HG02840 (cell line): Measurements from ENCODE around the gene RADIL.
"Not testable (repeated sequence)": the region's sequence is repeated elsewhere in the genome, so short reads cannot be mapped to it uniquely, and the experiment has no call there.

ENCODE experiments used
- ATAC-seq: cut with Tn5 transposase; IDR thresholded peaks from one replicate; pipeline ENCODE4 v1.9.1; 2021; ENCODE audit warnings: mild to moderate bottlenecking, moderate library complexity, moderate number of reproducible peaks; ENCODE audit not compliant: unreplicated experiment, low FRiP score

Gene RADIL

DNA sequence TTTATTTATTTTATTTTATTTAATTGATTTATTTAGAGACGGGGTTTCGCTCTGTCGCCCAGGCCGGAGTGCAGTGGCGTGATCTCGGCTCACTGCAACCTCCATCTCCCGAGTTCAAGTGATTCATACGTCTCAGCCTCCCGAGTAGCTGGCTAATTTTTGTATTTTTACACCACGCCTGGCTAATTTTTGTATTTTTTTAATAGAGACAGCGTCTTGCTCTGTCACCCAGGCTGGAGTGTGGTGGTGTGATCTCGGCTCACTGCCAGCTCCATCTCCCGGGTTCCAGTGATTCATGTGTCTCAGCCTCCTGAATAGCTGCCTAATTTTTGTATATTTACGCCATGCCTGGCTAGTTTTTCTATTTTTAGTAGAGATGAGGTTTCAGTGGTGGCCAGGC, 73.8 kb downstream of the RADIL start:
- no peak for ATAC-seq

DNA sequence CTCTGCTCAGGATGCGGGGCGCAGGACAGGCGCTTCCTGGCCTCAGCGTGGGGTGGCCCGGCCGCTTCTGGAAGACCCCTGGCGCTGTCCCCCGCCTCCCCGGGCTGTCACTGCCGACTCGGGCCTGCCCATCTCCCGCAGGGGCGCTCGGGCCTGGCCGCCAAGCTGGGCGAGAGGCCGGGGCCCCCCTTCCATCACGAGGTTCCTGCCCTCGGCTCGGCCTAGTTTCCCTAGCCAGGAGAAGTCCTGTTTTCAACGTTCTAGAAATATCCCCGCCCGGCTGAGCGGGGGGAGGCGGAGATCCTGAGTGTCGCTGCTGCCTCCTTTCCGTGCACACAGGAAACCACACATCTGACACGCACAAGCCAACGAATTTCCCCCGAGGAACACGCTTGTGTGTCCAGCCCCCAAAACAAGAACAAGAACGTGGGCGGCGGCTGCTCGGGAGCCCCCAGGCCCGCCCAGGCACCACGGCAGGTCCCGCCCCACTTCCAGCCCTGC, 74.4 kb downstream of the RADIL start:
- no peak for ATAC-seq

DNA sequence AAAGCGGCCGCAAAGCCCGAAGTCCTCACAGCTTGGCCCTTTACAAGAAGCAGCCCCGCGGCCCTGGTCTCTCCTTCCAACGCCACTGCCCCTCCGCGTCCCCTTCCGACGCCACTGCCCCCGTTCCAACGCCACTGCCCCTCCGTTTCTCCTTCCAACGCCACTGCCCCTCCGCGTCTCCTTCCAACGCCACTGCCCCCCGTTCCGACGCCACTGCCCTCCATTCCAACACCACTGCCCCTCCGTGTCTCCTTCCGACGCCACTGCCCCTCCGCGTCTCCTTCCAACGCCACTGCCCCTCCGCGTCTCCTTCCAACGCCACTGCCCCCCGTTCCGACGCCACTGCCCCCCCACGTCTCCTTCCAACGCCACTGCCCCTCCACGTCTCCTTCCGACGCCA, 75.0 kb downstream of the RADIL start:
- no peak for ATAC-seq

DNA sequence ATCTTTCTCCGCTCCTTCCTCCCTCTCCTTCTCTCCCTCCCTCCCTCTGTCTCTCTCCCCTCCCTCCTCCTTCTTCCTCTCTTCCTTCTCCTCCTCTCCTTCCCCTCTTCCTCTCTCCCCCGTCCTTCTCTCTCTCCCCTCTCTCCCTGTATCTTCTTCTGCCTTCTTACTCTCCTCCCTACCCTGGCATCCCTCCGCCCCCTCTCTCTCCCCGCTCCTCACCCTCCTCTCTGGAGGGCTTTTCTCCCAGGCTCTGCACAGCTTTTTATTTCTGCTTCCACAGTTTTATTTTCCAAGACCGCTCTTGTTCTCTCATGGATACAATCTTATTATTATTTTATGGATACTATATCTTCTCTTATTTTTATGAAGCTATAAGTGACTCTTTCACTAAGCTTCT, 75.5 kb downstream of the RADIL start:
- ATAC-seq, result no peak

DNA sequence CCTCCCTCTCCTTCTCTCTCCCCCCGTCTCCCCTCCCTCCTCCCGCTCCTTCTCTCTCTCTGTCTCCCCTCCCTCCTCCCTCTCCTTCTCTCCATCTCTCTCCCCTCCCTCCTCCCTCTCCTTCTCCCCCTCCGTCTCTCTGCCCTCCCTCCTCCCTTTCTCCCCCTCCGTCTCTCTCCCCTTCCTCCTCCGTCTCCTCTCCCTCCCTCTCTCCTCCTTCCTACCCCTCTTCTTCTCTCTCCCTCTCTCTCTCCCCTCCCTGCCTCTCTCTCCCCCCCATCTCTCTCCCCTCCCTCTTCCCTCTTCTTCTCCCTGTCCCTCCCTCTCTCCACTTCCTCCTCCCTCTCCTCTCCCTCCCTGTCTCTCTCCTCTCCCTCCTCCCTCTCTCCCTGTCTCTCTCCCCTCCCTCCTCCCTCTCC, 75.9 kb downstream of the RADIL start:
- ATAC-seq, result no peak

DNA sequence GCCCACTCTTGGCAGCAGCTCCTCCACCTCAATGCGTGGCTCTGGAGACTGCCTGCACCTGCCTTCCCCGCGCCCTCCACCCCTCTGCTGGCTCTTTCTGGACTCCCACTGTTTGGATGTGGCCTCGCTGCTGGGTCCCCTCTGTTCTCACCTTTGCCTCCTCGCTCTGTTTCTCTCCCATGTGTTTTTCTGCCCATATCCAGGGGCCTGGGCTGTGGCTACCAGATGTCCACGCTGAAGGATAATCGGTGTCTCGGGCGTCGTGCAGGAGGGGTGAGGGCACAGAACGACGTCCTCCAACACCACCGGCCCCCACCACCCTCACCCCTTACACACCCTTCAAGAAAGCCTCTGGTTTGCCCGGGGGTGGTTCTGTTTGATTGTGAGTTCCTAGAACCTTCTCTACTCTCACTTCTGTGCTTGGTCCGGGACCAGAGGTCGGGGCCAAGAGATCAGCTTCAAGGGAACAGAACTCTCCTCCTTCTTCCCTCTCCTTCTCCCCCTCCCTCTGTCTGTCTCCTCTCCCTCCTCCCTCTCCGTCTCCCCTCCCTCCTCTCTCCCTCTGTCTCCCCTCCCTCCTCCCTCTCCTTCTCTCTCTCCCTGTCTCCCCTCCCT, 76.4 kb downstream of the RADIL start:
- ATAC-seq, result no peak

DNA sequence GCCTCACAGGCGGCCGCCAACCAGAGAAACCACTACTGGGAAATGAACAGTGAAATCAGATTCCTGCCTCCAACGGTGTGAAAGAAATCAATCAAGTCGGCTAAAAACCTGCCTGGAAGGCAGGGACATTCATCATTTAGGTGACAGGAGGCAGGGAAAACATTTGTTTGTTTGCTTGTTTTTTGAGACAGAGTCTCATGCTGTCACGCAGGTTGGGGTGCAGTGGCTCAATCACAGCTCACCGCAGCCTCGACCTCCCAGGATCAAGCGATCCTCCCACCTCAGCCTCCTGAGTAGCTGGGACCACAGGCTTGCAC, 77.6 kb downstream of the RADIL start:
- ATAC-seq, result no peak

DNA sequence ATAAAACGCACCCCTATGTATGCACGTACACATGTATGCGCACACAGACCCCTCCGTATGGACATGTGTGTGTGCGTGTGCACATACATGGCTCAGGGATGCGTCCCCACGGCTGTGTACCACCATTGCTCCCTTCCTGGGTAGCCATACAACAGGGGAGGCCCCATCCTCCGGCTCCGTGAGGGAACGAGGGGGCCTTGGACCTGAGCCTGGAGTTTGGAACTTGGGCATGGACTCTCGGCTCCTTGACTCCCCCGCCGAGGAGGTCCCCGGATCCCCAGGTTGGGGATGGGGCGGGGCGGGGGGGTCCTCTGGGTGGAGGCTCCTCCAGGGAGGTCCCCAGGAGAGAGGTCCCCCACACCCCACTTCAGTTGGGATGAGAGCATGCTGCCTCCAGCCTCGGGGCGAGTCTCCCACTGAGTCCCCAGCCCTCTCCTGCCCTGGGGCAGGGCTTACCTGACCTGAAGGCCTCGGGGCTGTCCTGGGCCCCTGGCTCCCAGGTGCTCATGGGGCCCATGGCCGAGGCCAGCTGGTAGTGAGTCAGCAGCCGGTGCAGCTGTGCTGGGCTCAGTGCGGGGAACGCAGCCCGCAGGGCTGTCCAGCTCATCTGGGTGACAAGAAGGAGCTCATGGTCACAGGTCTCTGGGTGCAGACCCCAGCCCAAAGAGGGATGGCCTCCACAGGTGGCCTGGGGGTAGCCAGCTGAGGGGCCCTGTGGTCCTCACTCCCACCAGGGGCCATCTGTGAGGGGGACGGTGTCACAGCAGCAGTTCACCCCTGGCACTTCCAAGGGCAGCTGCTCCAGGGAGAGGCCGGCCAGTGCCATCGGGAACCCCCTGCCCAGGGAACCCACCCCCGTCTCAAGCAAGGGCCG, 78.2 kb downstream of the RADIL start:
- no peak for ATAC-seq

DNA sequence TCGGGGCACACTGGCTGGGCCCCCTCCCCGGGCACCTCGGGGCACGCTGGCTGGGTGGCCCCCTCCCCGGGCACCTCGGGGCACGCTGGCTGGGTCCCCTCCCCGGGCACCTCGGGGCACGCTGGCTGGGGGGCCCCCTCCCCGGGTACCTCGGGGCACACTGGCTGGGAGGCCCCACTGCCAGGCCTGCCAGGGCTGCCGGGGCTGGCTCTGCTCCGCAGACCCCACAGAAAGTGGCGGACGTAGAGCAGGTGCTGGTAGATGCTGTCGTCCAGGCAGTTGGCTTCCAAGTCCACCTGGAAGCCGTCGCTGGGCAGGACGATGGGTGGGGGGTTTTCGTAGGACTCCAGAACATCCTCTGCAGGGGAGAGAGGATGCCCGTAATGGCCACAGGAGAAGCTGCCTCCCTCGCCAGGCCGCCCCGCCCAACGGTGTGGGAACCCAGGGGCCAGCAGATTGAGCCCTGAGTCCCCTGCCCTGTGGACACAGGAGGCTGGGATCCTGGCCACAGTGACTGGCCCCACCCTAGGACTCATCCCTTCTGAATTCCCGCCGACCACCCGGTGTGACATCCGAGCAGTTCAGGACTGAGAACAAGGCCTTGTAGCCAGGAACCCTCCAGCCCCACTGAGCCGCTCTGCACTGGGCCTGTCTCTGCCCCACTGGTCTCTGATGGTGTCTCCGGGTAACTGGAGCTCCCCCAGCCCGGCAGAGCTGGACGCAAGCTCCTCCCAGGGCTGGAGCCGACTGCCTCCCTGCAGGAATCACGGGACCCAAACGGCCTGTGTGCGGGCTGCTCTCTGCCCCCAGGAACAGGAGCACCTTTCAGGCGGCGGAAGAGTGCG, 79.9 kb downstream of the RADIL start:
- no peak for ATAC-seq

DNA sequence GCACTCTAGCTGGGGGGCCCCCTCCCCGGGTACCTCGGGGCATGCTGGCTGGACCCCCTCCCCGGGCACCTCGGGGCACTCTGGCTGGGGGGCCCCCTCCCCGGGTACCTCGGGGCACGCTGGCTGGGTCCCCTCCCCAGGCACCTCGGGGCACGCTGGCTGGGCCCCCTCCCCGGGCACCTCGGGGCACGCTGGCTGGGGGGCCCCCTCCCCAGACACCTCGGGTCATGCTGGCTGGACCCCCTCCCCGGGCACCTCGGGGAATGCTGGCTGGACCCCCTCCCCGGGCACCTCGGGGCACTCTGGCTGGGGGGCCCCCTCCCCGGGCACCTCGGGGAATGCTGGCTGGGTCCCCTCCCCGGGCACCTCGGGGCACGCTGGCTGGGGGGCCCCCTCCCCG, 80.9 kb downstream of the RADIL start:
- ATAC-seq, result not testable (repeated sequence)

DNA sequence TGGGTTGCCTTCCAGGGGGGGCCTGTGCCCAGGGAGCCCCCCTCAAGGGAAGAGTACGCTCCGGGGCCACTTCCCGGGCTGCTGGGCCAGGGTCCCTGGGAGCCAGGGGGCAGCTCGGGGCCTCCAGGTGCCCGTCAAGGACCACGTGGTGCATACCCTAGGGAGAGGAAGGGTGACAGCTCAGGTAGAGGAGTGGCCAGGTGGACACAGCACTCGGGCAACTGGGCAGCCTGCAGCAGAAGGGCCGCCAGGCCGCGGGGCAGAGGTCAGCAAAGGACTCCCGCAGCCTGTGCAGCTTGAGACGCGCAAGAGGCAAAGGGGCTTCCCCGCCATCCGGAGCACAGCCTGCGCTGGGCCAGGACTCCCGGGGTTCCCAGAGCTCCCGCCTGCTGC, 81.7 kb downstream of the RADIL start:
- no peak for ATAC-seq

DNA sequence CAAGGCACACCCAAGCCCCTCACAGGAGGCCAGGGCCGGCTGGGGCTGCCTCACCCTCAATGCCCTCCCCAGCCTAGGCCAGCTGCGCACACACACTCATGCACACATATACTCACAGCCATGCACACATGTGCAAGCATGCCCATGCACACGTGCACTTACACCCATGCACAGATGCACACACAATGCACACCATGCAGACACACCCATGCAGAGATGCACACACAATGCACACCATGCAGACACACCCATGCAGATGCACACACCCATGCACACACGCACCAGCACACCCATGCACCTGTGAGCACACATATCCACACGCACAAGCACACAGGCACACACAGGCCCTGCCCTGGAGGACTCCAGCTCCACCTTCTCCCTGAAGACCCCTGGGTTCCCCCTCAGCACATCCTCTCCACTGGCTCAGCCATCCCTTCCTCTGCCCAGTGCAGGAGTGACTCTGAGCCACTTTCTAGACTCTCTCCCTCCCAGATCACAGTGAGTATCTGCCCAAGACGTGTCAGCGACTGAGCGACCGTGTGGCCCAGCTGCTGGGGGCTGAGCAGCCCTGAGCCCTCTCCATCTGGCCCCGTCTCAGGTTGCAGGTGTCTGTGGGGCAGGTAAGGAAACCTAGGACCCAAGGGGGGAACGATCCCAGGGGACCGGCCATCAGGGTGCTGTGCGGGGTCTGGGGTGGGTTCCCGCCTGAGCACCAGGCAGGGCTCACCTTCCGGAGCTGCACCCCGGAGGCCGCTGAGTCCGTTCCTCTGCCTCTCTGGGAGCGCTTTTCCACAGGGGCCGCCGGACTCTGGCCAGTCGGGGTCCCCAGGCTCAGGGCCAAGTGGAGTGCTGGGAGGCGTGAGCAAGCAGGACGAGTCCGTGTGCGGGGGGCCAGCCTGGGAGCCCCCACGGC, 82.3 kb downstream of the RADIL start:
- ATAC-seq, result no peak

DNA sequence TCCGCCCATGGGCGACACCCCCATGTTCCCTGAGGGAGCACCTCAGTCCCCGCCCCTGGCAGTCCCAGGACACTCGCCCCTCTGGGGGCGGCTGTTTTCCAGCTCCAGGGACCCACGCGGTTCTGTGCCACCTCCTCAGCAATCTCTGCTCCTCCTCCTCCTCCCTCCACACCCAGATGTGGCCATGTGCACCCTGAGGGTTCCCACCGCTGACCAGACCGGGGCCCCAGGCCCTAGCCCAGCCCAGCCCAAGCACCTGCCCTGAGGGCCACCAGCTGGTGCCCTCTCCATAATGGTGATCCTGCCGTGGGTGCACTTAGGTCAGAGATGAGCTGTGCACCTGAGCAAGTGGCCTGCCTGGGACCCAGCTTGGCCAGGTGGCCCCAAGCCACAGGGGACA, 83.0 kb downstream of the RADIL start:
- no peak for ATAC-seq

DNA sequence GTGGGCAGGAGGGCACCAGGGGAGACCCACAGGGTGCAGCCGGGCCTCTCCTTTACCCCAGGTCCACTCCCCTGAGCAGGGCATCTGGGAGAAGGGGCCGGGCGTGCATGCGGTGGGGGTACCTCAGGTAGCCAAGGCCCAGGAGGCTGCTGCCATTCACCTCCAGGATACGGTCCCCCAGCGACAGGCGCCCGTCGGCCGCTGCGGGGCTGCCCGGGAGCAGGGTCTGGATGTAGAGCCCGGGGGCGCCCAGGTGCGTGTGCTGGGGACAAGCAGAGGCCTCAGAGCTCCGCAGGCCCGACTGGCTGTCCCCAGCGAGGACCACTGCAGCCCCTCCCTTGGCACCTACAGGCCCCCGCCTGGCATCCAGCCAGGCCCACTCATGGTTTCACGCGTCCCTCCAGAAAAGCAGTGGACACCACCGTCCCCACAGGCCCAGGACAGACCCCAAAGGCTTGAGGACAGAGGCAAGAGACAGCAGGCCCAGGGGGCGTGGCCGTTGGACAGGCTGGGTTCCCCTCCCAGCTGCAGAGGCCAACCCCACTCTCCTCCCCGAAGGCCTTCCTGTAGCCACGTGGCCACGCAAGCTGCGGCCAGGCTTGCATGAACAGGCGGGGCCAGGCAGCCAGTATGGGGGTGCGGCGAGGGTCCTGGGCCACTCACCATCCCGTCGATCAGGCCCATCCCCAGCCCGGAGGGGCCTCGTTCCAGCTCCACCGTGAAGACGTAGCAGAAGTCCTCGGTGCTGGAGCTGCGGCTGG, 83.8 kb downstream of the RADIL start:
- ATAC-seq, result no peak

DNA sequence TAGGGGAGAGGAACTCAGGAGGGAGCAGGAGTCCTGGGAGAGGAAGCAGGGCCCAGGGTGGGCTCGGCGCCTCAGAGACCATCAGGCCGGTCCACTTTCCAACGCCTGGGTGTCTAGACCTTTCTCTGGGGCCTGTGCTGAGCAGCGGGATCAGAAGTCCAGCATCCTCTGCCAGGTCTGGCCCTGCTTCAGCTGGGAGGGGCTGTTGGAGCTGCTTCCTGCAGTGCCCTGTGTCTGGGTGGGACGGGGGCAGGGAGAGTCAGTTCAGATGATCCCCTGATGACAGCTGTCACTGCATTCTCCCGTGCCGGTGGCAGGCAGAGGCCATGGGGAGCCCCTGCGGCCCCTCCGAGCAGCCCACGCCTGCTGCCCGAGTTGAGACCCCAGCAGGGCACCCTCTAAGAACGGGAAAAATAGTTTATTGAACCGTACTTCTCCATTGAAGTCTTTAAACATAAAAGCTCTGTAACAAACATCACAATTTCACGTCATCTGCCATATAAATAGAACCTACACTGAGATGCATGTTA, 84.7 kb downstream of the RADIL start:
- no peak for ATAC-seq

DNA sequence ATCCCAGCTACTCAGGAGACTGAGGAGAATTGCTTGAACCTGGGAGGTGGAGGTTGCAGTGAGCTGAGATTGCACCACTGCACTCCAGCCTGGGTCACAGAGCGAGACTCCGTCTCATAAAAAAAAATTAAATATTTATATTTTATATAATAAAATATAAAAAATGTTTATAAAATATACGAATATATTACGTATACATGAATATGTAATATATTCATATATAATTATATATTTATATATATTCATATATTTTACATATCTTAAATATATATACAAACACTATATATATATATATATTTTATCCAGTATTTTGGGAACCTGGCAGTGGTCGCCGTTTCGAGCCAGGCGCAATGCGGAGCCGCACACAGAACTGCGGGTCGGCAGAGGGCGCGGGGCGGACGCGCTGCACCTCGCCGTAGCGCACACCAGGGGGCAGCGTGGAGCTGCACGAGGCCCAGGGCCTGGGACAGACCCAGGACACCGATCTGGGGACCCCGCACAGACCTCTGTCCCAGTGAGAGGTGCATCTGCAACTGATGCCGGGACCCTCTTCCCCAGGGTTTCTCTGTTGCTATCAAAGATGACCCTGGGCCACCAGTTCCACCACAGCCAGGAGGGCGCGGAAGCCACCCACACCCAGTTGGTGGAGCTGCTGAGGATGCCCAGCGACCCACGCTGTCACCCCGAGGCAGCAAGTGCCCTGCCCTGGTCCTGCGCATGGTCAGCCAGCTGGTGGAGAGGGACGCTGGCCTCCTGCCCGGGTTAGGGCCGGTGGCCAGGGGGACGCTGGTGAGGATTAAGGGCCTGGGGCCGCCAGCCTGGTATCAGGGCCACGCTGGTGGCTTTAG, 85.4 kb downstream of the RADIL start:
- no peak for ATAC-seq

DNA sequence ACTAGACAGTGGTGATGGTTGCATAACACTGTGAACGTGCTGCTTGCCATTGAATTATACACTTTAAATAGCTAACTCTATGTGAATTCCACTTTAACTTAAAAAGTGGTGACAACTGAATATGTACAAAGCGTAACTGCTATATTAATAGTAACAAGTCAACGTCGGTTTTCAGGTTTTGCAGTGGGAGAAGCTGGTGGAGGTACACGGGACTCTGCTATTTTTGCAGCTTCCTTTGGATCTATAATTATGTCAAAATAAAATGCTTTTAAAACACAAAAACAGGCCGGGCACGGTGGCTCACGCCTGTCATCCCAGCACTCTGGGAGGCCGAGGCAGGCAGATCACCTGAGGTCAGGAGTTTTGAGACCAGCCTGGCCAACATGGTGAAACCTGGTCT, 87.1 kb downstream of the RADIL start:
- no peak for ATAC-seq

DNA sequence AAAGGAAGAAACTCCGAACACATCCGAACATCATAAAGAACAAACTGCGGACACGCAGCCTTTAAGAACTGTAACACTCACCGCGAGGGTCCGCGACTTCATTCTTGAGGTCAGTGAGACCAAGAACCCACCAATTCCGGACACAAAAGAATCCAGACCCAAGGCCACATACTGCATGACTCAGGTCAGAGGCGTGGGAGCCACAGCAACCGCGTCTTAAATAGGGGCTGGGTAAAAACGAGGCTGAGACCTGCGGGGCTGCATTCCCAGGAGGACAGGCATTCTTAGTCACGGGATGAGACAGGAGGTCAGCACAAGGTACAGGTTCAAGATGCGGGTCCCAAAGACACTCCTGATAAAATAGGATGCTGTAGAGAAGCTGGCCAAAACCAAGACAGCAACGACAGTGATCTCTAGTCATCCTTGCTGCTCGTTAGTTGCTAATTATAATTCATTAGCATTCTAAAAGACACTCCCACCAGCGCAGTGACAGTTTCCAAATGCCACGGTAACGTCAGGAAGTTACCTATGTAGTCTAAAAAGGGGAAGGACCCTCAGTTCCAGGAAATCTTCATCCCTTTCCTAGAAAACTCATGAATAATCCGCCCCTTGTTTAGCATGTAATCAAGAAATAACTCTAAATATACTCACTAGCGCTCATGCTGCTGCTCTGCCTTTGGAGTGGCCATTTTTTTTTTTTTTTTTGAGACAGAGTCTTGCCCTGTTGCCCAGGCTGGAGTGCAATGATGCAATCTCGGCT, 88.7 kb downstream of the RADIL start:
- ATAC-seq, result no peak
